HAP-1 (cell line): ENCODE results near the gene LRRC46.

Experiments
- DNase-seq, 2 experiments: peaks; one replicate each; pipeline ENCODE4 v3.0.0-alpha.2; 2016 to 2020; ENCODE audit warnings: low spot score in 2 of 2
- H3K27me3 ChIP-seq: fragments of 250-450 bp; sonication (Bioruptor Pico); 2 replicates; pipeline ENCODE4 v1.5.1; 2020; ENCODE audit warnings: low read depth, mild to moderate bottlenecking, moderate library complexity
- H3K36me3 ChIP-seq: fragments of 250-450 bp; sonication (Bioruptor Pico); replicated peaks from 2 replicates; pipeline ENCODE4 v1.5.1; 2020; ENCODE audit warnings: mild to moderate bottlenecking
- H3K4me1 ChIP-seq: fragments of 250-450 bp; sonication (Bioruptor Pico); 2 replicates; pipeline ENCODE4 v1.5.1; 2020; ENCODE audit warnings: mild to moderate bottlenecking
- H3K4me3 ChIP-seq: fragments of 250-450 bp; sonication (Bioruptor Pico); 2 replicates; pipeline ENCODE4 v1.5.1; 2020; ENCODE audit warnings: mild to moderate bottlenecking, moderate library complexity
- H3K9me3 ChIP-seq: fragments of 250-450 bp; sonication (Bioruptor Pico); 2 replicates; pipeline ENCODE4 v1.5.1; 2020; ENCODE audit warnings: mild to moderate bottlenecking, moderate library complexity
- in situ Hi-C: fragments of 300-500 bp; cut with MboI; formaldehyde crosslinking; loops from 3 replicates; pipeline ENCODE4 v1.14.3; 2020; ENCODE audit warnings: low sequenced_read_pairs, inconsistent platforms, mixed read lengths

Gene LRRC46

DNA sequence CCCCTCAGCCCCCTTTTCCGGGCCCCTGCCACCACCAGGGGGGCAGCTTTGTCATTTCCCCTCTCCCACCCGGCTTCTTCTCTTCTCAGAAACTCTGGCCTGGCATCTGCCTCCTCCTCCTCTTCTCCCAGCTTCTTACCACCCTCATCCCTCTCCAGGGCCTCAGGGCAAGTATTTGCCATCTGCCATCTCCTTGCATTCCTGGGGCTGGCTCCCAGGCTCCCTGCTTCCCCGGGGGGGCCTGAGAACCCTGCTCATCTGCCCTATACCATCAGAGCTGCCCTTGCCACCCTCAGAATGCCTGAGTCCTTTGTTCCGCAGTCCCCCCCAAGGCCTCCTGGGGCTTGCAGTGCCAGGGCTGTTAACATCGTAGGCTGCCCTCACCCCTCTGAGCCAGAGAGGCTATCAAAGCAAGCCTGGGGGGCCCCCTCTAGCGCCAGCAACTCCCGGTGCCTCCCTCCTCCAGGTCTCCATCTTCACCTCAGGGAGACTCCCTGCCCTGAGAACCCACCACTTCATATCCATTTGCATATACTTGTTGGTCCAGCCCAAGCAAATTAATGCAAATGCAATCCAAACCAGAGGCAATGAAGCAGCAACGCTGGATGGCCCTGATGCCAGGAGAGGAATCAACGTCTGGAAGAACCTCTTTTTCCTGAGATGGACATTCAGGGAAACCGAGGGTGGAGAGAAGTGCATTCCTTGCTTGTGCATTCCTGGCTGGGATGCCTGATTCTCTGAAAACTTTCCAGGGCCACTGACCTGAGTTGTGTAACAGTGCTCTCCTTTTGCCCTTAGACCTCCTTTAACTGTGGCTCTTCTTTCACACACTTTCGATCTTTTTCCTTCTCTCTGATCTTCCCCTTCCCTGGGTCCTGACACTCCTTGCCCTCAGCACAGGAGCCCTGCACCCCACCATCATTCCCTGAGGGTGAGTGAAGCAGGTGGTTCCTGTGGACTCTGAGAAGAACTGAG lies 43.8 kb downstream of the LRRC46 start:
- in situ Hi-C loops: no loop called here
- Histone ChIP-seq H3K27me3 (peaks cover 76% of the 10 kb centered on the region), H3K9me3 (no peaks in the 10 kb centered on the region), H3K4me3 (no peak overlapping the region), H3K4me1 (no peaks in the 10 kb centered on the region), H3K36me3 (no peaks in the 10 kb centered on the region)
- no peak for DNase-seq

DNA sequence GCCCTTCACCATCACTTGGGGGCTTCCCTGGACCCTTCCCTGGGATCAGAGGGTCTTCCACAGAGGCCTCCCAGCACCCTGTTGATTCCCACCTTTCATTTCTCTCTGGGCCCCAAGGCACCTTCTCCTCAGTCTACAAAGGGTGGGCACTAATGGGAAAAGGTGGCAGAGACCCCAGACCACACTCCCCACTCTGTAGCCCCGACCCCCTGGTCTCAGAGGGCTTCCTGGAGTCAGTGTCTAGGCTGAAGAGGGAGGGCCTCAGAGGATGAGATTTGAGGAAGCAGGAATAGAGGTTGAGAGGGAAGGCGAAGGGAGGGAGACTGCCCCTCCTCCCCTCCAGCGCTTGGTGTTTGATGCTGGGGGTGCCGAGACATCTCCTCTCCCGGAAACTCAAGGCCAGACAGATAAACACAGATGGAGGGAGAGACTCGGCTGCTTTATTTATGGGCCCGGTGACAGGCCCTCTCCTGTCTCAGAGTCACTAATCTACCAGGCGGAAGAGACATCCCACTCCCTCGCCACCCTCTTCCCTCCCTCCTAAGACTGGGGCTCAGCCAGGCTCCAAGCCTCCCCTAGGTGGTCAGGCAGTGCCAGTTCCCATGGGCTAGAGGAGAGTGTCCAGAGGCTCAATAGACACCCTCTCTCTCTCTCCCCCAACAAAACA lies 46.0 kb downstream of the LRRC46 start:
- in situ Hi-C loops: no loop called here
- no peaks in the 10 kb centered on the region for H3K4me1 ChIP-seq
- DNase-seq: no peak
- H3K27me3 ChIP-seq: peaks cover 66% of the 10 kb centered on the region
- H3K36me3 ChIP-seq: no peaks in the 10 kb centered on the region
- H3K9me3 ChIP-seq: no peaks in the 10 kb centered on the region
- H3K4me3 ChIP-seq: no peak overlapping the region

DNA sequence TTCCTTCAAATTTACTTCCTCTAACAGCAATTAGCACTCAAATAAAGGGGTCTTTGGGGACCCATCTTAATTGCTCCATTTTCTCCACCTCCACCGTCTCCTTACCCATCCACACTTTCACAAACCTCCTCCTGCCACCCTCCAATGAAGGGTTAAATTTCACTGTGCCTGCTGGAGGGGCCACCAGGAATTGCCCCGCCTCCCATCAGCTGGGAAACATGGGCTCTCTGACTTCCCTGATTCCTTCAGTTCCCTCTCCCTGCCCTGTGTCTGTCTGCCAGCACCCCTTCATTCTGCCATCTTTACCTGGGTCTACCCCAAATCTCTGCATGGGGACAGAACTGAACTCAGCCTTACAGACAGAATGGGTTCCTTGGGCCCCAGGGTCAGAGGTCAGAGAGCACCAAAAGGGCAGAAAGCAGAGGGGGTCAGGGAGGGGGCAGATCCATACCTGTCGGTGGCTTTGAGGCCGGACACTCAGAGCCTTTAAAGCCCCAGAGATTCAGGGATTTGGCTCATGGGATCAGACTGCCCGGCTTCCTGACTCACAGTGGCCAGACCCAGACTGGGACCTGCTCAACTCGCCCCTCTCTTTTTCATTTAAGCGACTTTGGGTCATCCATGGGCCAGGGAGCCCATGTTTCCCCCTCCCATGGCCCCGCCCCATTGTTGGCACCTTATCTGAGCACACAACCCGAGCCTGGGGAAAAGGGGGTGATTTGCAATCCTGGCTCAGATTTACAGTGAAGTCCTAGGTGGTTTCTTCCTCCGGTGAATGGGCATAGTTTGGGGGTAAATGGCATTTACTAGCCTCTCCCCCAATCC lies 46.9 kb downstream of the LRRC46 start:
- no peak for DNase-seq
- Histone ChIP-seq H3K4me3 (no peak overlapping the region), H3K27me3 (peaks cover 66% of the 10 kb centered on the region), H3K4me1 (no peaks in the 10 kb centered on the region), H3K36me3 (no peaks in the 10 kb centered on the region), H3K9me3 (no peaks in the 10 kb centered on the region)
- in situ Hi-C loops: no loop called here

DNA sequence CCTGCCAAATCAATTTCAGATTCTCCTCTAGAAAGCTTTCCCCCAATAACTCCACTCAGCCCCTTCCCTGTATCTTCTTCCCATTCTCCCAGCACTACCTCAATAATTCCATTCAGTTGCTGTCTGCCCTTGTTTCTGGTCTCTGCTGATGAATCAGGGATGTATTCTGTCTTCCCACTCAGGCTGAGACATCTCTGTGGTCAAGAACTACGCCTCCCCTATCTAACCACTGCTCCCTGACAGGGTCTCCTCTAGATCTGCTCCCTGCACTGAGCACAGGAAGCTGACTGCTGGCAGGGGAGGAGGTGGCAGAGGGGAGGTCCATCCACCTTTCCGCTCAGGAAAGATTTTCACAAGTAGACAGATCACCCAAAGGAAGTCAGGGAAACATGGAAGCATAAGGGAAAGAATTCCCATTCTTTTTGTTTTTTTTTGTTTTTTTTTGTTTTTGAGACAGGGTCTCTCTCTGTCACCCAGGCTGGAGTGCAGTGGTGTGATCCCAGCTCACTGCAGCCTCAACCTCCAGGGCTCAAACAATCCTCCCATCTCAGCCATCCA lies 47.6 kb downstream of the LRRC46 start:
- in situ Hi-C loops: no loop called here
- DNase-seq: no peak

DNA sequence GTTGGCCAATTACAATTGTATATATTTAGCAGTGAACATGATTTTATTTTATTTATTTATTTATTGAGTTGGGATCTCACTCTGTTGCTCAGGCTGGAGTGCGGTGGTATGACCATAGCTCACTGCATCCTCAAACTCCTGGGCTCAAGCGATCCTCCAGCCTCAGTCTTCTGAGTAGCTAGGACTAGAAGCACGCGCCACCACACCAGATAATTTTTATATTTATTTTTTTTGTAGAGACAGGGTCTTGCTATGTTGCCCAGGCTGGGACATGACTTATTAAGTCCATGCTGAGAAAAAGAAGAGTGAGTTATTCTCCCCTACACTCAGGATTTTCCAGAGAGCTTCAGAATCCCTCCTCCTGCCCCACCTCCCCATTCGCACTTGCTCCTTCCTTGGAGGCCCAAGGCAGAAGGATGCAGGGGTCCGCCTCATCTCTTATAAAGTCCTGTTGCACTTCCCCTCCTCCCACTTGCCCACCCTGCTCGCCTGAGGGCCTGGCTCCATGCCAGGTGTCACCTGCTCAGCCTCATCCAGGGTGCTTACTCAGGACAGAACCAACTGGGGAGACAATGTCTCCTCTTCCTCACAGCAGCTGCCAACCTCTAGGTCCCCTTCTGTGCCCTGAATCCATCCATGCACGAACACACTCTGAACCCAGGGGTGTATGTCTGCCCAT lies 48.4 kb downstream of the LRRC46 start:
- Histone ChIP-seq H3K27me3 (peaks cover 54% of the 10 kb centered on the region), H3K36me3 (no peaks in the 10 kb centered on the region), H3K4me1 (no peaks in the 10 kb centered on the region), H3K9me3 (no peaks in the 10 kb centered on the region), H3K4me3 (no peak overlapping the region)
- no peak for DNase-seq
- in situ Hi-C loops: no loop called here

More for the DNA sequence above, 47.6 kb downstream of the LRRC46 start:
- H3K36me3 ChIP-seq: no peaks in the 10 kb centered on the region
- H3K4me3 ChIP-seq: no peak overlapping the region
- no peaks in the 10 kb centered on the region for H3K4me1 ChIP-seq
- H3K9me3 ChIP-seq: no peaks in the 10 kb centered on the region
- peaks cover 62% of the 10 kb centered on the region for H3K27me3 ChIP-seq

DNA sequence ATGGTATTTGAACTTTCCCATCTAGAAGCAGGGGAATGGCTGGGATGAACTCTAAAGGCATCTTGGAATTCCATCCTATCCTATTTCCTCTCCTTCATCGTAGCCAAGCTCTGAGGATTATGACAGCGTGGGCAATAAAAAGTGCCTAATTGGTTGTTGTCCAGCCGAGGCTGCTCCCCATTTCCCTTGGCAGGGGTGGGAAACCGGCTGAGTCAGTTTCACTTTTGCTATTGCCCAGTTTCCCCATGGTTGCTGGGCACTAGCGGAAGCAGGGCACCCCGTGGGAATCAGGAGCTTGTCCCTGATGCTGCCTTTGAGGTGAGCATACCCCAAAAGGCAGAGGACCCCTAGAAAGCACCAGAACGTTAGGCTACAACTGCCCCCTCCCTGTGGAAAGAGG lies 50.8 kb downstream of the LRRC46 start:
- no peaks in the 10 kb centered on the region for H3K9me3 ChIP-seq
- in situ Hi-C loops: no loop called here
- H3K36me3 ChIP-seq: no peaks in the 10 kb centered on the region
- no peak overlapping the region for H3K4me3 ChIP-seq
- peaks cover 46% of the 10 kb centered on the region for H3K27me3 ChIP-seq
- DNase-seq: no peak
- no peaks in the 10 kb centered on the region for H3K4me1 ChIP-seq

GRCh38 chr17:47882695-47883588 lies 51.5 kb downstream of the LRRC46 start:
- Histone ChIP-seq H3K4me1 (no peaks in the 10 kb centered on the region), H3K9me3 (no peaks in the 10 kb centered on the region), H3K4me3 (no peak overlapping the region), H3K27me3 (peaks cover 39% of the 10 kb centered on the region), H3K36me3 (no peaks in the 10 kb centered on the region)
- DNase-seq: no peak
- in situ Hi-C loops: no loop called here

GRCh38 chr17:47883589-47884426 lies 52.3 kb downstream of the LRRC46 start:
- H3K36me3 ChIP-seq: no peaks in the 10 kb centered on the region
- H3K9me3 ChIP-seq: no peaks in the 10 kb centered on the region
- H3K27me3 ChIP-seq: peaks cover 31% of the 10 kb centered on the region
- no peak overlapping the region for H3K4me3 ChIP-seq
- no peaks in the 10 kb centered on the region for H3K4me1 ChIP-seq
- no peak for DNase-seq
- in situ Hi-C loops: no loop called here

- in situ Hi-C loops: no loop called here
- H3K4me3 ChIP-seq: no peak overlapping the region
- no peak for DNase-seq
- H3K9me3 ChIP-seq: no peaks in the 10 kb centered on the region
- H3K4me1 ChIP-seq: no peaks in the 10 kb centered on the region
- H3K27me3 ChIP-seq: peaks cover 27% of the 10 kb centered on the region
- no peaks in the 10 kb centered on the region for H3K36me3 ChIP-seq
These were observed 52.9 kb downstream of the LRRC46 start for GRCh38 chr17:47884427-47884740.

GRCh38 chr17:47884905-47885730 lies 53.6 kb downstream of the LRRC46 start:
- in situ Hi-C loops: no loop called here
- H3K4me3 ChIP-seq: no peak overlapping the region
- no peaks in the 10 kb centered on the region for H3K36me3 ChIP-seq
- no peak for DNase-seq
- no peaks in the 10 kb centered on the region for H3K9me3 ChIP-seq
- H3K27me3 ChIP-seq: peaks cover 21% of the 10 kb centered on the region
- no peaks in the 10 kb centered on the region for H3K4me1 ChIP-seq
